HG02798 (cell line): ENCODE results near the gene SPANXN2.
"Not testable (repeated sequence)": the region's sequence is repeated elsewhere in the genome, so short reads cannot be mapped to it uniquely, and the experiment has no call there.

Experiments
- ATAC-seq: cut with Tn5 transposase; IDR thresholded peaks from one replicate; pipeline ENCODE4 v1.9.1; 2021; ENCODE audit warnings: mild to moderate bottlenecking; ENCODE audit not compliant: unreplicated experiment, poor library complexity

The SPANXN2 gene

GRCh38 chrX:143720652-143721051, at the start of gene SPANXN2:
Gene SPANXN2, minus strand, starts transcription at chrX:143720752. Its CDS starts 84 bp downstream, at chrX:143720668.
- not testable (repeated sequence) for ATAC-seq

GRCh38 chrX:143768976-143769375, 48.4 kb upstream of the SPANXN2 start:
- no peak for ATAC-seq

- not testable (repeated sequence) for ATAC-seq
These were observed 47.2 kb upstream of the SPANXN2 start for GRCh38 chrX:143767789-143768188.

GRCh38 chrX:143757887-143758286, 37.3 kb upstream of the SPANXN2 start:
- ATAC-seq, result no peak

- no peak for ATAC-seq
These were observed 36.8 kb upstream of the SPANXN2 start for GRCh38 chrX:143757375-143757774.

GRCh38 chrX:143754183-143754582, 33.6 kb upstream of the SPANXN2 start:
- ATAC-seq, result no peak

GRCh38 chrX:143733866-143734265, 13.3 kb upstream of the SPANXN2 start:
- ATAC-seq, result no peak

- ATAC-seq, result no peak
These were observed 5.7 kb upstream of the SPANXN2 start for GRCh38 chrX:143726296-143726695.

GRCh38 chrX:143701460-143701859, 19.1 kb downstream of the SPANXN2 start:
- no peak for ATAC-seq

- no peak for ATAC-seq
These were observed 25.7 kb downstream of the SPANXN2 start for GRCh38 chrX:143694885-143695284.

- ATAC-seq, result no peak
These were observed 37.1 kb downstream of the SPANXN2 start for GRCh38 chrX:143683486-143683885.

- ATAC-seq, result no peak
These were observed 45.6 kb downstream of the SPANXN2 start for GRCh38 chrX:143674926-143675325.

- no peak for ATAC-seq
These were observed 51.2 kb downstream of the SPANXN2 start for GRCh38 chrX:143669395-143669794.

- no peak for ATAC-seq
These were observed 56.2 kb downstream of the SPANXN2 start for GRCh38 chrX:143664302-143664701.

GRCh38 chrX:143663755-143664154, 56.8 kb downstream of the SPANXN2 start:
- no peak for ATAC-seq
